GM18907 (cell line): ENCODE measurements around the gene NUBPL.
"Not testable (repeated sequence)": the region's sequence is repeated elsewhere in the genome, so short reads cannot be mapped to it uniquely, and the experiment has no call there.

Source experiments
- ATAC-seq: cut with Tn5 transposase; IDR thresholded peaks from one replicate; pipeline ENCODE4 v1.9.1; 2021; ENCODE audit warnings: mild to moderate bottlenecking, moderate library complexity; ENCODE audit not compliant: unreplicated experiment

NUBPL gene

DNA sequence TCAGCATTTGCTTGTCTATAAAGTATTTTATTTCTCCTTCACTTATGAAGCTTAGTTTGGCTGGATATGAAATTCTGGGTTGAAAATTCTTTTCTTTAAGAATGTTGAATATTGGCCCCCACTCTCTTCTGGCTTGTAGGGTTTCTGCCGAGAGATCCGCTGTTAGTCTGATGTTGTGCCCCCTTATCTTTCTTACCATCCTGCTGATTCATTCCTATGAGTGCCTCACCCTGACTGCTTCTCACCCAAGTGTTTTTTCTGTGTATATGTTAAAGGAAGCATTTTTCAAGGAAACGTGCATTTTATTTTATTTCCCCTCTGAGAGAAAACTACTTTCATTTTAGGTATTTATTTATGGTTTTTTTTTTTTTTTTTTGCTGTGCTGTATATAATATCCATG lies 236.7 kb downstream of the NUBPL start:
- not testable (repeated sequence) for ATAC-seq

DNA sequence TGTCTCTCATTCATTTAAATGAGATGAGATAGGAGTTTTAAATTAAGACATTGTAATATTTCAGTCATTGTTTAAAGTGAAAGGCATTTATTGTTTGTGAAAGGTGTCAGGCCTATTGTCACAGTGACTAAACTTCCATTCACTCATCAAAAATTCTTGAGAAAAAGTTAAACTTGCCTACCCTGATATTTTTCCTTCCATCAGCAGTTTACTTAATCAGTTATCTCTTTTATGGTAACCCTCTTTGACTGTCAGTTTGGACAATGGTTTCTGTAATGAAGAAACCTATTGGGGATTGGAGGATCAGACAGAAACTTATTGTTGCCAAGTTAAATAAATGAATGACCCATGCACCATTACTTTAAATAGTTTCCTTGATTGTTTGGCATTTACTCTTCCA lies 241.6 kb downstream of the NUBPL start:
- ATAC-seq, result no peak

DNA sequence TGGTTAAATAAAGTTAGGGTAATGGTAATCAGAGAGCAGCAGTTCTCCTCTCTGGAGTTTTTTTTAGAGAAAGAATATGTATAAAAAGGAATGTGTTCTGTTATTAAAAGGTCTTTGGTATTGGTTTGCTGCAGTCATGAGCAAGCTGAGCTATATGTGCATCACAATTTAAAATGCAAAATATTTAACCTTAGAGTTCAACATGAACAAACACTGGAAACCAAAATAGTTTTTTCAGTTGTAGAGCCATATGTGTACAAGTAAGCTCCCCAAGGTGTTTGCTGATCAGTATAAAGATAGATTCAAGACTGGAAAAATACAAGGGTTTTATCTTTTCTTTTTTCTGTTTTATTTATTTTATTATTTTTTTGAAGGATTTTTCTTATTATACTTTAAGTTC lies 245.0 kb downstream of the NUBPL start:
- ATAC-seq, result no peak

DNA sequence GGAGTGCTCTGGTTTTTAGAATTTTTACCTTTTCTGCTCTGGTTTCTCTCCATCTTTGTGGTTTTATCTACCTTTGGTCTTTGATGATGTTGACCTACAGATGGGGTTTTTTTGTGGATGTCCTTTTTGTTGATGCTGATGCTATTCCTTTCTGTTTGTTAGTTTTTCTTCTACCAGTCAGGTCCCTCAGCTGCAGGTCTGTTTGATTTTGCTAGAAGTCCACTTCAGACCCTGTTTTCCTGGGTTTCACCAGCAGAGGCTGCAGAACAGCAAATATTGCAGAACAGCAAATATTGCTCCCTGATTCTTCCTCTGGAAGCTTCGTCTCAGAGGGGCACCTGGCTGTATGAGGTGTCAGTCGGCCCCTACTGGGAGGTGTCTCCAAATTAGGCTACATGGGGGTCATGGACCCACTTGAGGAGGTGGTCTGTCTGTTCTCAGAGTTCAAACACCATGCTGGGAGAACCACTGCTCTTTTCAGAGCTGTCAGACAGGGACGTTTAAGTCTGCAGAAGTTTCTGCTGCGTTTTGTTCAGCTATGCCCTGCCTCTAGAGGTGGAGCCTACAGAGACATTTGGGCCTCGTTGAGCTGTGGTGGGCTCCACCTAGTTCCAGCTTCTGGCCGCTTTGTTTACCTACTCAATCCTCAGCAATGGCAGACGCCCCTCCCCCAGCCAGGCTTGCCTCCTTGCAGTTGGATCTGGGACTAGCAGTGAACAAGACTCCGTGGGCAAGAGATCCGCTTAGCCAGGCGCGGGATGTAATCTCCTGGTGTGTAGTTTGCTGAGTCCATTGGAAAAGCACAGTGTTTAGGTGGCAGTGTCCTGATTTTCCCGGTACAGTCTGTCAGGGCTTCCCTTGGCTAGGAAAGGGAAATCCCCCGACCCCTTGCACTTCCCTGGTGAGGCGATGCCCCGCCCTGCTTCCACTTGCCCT lies 250.8 kb downstream of the NUBPL start:
- ATAC-seq, result not testable (repeated sequence)

DNA sequence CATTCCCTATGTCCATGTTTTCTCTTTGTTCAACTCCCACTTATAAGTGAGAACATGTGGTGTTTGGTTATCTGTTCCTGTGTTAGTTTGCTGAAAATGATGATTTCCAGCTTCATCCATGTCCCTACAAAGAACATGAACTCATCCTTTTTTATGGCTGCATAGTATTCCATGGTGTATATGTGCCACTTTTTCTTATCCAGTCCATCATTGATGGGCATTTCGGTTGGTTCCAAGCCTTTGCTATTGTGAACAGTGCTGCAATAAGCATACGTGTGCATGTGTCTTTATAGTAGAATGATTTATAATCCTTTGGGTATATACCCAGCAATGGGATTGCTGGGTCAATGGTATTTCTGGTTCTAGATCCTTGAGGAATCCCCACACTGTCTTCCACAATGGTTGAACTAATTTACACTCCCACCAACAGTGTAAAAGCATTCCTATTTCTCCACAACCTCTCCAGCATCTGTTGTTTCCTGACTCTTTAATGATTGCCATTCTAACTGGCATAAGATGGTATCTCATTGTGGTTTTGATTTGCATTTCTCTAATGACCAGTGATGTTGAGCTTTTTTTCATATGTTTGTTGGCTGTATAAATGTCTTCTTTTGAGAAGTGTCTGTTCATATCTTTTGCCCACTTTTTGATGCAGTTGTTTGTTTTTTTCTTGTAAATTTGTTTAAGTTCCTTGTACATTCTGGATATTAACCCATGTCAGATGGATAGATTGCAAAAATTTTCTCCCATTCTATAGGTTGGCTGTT lies 252.7 kb downstream of the NUBPL start:
- ATAC-seq, result not testable (repeated sequence)

DNA sequence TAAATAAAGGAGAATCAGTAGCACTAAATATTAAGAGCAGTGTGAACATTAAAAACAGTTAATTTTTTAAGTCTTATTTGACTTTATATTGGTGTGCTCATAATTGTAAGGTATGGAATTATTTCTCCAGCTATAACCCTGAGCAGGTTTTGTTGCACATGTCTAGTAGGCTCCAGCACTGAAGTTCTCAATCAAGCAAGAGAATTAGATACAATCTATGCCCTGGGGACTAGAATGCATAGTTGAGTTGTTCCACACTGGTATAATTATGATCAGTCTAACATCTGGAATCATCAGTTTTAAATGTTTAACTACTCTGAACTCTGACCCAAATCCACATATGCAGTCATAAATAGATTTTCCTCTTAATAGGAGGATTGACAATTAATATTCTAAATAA lies 258.1 kb downstream of the NUBPL start:
- ATAC-seq, result no peak

DNA sequence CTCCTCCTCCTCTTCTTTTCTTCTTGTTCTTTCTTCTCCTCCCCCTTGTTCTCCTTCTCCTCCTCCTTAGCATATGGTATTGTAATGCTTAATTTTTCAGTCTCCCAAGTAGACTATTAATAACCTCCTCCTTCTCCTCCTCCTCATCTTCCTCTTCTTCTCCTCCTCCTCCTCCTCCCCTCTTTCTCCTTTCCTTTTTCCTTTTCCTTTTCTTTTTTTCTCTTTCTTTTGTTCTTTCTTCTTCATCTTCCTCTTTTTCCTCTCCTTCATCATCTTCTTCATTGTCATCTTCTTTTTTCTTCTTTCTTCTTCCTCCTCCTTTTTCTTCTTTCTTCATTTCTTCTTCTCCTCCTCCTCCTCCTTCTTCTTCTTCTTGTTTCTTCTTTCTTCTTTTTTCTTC lies 264.3 kb downstream of the NUBPL start:
- no peak for ATAC-seq

DNA sequence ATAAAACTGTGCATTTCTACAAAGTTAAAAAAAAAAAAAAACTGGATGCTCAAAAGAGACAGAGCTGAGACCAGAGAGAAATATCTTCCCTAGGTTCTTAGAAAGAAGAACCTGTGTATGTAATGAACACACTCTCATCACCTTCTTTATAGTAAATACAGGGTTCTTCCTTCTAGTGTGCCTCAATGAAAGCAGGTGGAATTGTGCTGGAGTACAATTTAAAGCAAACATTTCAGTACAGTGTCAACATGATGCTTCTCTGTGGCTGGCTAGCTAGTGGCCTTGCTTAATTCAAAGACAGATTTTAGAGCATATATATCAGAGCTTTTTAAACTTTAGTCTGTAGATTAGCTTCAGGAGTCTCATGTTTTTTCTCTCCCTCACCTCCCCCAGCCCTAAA lies 266.1 kb downstream of the NUBPL start:
- ATAC-seq, result no peak

DNA sequence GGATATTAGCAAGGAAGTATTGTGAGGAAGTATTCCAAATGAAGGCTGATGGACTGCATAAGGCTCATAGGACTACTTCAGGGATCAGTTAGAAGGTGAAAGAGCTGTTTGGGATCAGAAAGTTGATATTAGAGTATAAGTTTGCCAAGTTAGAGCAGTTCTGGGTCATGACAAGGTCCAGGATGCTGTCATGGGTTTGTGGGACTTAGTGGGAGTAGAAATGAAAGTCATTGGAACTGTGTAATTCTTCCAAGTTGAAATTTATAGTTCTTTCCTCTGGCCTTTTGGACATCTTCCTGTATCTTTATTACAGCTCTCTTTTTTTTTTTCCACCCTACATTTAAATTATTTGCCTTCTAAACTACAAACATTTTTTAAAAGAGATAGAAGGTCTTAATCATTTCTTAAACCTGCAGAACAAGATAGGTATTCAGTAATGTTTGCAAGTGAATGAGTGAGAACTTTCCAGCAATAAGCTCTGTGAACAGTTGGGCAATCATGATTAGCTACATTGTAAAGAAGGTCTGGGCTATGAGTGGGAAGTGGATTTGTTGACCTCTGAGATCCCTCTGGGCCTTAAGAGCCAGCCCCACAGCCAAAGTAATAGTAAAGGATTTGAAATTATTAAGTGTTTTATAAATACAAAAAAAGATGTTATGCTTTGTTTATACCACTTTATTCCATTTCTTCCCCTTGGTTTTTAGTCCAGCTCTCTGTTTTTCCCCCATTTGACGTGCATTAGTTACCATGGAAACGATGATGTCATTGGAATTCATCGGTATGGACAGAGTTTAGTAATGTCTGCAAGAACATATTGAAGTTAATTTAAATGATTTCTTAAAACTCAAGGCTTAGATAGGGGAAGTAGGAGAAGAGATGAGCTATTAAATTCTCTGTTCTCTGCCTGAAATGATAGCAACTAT lies 268.0 kb downstream of the NUBPL start:
- no peak for ATAC-seq

DNA sequence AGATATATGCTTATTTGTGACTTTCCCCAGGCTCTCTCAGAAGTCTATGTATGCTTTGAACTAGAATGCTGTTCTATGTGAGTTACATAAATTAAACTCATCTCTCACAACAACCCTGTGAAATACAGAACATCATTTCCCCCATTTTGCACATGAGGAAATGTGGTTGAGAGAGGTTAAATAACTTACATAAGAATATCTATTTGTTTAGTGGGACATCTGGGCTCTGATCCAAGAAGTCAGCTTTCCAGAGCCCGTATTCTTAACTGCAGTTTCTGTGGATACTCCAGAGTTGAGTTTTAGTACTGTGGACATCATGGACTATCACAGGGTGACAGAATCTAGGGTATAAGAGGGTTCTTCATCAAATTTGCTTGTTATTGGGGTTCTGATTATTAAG lies 273.4 kb downstream of the NUBPL start:
- ATAC-seq, result no peak

DNA sequence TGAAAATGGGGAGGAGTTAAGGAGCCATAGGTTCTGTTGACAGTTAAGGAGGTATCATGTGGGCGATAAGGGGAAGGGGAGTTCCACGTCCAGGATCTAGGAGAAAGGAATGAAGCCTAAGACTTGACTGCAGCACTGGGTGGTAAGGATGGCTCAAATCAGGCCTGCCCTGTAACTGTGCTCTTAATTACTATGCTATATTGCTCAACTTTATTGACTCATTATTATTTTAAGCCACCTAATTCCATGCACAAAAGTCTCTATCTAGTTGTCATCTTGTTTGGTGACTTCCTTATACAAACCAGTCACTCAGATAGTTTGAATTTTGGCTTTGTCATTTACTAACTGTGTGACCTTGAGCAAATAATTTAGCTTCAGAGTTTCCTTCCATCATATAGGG lies 273.8 kb downstream of the NUBPL start:
- ATAC-seq, result no peak

DNA sequence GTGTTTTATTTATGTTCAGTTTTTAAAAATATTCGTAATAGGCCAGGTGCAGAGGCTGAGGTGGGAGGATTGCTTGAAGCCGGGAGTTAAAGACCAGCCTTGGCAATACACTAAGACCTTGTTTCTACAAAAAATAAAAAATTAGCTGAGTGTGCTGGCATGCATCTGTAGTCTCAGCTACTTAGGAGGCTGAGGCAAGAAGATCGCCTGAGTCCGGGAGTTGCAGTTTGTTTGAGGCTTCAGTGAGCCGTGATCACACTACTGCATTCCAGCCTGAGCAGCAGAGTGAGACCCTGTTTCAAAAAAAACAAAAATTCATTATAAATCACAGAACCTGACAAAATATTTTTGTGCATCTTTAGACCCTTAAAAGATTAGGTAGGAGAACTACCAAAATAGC lies 275.8 kb downstream of the NUBPL start:
- no peak for ATAC-seq

DNA sequence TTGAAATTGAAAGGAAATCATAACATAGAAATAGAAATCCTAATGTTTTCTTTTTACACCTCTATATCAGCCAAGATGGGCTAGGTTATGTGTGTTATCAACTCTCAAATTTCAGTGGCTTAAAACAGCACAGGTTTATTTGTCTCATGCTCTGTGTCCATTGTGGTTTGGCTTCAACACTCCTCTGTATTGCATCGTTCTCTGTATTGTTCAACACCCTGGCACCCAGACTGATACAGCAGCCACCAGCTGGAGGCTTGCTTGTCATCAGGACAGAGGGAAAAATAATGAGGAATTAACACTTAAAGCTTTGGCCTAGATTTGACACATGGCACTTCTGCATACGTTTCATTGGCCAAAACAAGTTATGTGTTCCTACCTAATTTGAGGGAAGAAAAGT lies 281.7 kb downstream of the NUBPL start:
- ATAC-seq, result no peak

DNA sequence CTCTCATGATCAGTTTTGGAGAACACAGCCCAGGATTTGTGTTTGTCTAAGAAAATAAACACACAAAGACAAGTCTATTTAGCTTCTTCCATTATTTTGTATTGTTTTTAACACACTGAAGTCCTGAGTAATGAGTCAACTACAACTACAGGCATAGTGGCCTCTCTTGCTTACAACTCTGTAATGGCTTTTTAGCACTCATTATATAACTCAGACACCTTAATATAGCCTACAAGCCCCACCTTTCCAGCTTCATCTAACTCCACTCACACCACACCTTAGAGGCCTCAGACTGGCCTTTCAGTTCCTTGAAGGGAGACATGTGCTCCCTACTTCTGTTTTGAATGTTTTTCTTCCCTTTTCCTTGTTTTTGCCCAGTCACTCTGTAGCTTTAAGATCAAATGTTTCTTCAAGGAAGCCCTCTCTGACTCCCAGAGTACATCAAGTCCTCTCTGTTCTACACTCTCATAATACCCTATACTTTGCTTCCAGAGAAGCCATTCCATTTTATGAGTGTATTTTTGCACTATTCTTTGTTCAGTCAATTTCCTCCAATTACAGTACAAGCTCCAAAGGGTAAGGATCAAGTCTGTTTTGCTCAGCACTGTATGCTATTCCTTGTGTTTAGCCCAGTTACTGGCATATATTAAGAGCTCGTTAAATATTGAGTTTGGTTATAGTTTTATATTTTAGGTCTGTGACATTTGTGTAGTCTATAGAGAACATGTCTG lies 282.3 kb downstream of the NUBPL start:
- ATAC-seq, result no peak

DNA sequence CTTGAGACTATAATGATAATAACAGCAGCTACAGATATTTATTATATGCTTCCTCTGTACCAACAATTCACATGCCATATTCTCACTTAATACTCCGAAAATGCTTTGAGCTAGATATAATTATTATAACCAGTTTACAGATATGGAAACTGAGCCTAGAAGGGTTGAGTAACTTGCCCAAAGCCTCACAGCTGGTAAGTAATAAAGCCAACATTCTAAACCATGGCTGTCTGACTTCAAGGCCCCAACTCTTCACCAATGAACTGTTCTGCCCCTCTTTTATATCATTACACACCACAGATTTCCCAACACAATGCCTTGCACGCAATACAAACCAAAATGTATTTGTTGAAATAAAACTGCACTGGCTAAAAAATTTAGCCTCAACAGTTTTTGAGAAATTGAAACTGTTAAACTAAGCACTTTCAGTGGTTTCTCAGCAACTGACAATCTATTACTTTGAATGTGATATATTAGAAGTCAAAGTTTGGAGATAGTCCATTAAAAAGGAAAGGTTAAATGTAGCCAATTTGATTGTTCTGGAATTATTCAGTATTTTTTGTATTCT lies 293.4 kb downstream of the NUBPL start:
- no peak for ATAC-seq

DNA sequence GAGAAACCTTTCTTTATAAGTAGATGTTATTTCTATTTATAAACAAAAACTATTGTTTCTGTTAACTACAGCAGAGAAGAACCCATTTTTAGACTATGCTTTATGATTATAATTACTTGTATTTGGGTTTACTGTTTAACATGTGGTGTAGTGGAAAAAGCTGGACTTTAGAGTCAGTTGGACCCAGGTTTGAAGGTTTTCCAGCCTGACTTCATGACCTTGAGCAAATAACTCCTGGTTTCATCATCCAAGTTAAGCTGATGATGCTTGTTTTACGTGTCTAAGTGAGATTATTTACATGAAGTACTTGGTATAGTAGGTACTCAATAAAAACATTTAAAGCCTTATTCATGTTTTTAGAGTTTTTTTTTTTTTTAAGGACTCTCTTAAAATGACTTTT lies 294.1 kb downstream of the NUBPL start:
- ATAC-seq, result no peak

DNA sequence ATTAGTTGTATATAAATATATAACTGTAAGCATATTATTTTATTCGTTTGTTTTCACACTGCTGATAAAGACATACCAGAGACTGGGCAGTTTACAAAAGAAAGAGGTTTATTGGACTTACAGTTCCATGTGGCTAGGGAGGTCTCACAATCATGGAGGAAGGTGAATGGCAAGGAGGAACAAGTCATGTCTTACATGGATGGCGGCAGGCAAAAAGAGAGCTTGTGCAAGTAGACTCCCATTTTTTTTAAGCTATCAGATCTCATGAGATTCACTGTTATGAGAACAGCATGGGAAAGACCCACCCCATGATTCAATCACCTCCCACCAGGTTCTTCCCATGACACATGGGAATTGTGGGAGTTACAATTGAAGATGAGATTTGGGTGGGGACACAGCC lies 294.8 kb downstream of the NUBPL start:
- ATAC-seq, result not testable (repeated sequence)

DNA sequence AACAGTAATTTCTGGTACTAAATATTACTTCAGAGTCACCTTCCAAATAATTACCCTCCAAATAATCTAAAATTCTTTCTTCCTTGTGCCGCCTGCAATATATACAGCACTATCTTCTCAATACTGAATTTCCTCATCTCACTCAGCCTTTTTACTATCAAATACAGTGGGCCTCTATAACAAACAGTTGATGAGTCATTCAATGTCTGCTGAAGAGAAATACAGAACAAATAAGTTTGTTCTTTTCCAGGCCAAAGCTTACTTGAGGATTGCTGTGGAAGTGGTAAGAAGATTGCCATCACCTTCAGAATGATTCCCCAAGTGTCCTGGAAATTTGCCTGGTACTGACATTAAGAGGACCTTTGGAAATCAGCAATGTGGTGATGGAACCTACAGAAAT lies 297.7 kb downstream of the NUBPL start:
- ATAC-seq, result no peak

DNA sequence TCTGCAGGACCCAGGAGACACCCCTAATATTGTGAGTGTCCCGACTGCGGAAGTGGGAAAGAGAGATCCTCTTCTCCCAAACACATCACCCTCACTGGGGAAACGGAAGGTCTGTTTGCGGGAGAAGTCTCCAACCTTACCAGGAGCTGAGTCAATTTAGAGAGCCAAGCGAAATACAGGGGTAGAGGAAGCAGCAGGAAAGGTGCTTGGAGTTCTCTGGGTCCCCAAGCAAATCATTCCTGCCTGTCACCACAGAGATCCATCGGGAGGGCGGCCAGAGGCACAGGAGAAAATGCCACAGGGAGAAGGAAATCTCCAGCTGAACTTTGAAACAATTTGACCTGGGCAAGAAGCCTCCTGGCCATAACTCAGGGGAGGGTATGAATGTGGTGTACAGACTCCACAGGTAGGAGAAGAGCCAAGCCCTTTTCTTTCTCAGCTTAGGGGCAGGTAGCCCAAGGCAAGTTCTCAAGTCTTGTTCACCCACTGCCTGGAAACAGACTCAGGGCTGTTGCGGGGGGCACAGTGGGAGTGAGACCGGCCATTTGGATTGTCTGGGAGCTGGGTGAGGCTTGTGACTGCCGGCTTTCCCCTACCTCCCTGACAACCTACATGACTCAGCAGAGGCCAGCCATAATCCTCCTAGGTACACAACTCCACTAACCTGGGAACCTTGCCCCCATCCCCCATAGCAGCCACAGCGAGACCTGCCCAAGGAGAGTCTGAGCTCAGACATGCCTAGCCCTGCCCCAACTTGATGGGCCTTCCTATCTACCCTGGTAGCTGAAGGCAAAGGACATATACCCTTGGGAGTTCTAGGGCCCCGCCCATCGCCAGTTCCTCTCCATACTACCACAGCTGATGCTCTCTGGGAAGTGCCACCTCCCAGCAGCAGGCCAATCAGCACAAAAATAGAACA lies 304.0 kb downstream of the NUBPL start:
- no peak for ATAC-seq
